T-helper 2 cell treated with Interferon-gamma antibody and Interleukin-4, amounts not matched to agents 100 ng/mL and 5 ng/mL, for 36 hours (primary cell): ENCODE data around the gene GPC5. TPM values are rescaled to one million over a fixed set of nuclear protein-coding genes. Genes with fewer than 3 reads are reported as not detected.
"Not testable (repeated sequence)": the region's sequence is repeated elsewhere in the genome, so short reads cannot be mapped to it uniquely, and the experiment has no call there.

Source experiments
- intact Hi-C: fragments of 100-400 bp; cut with micrococcal nuclease; formaldehyde crosslinking; loops from one replicate; pipeline ENCODE4 v1.15.1; 2023
- total RNA-seq: library from RNA; stranded (reverse); gene quantifications from 2 replicates; pipeline ENCODE4 v1.2.3, GENCODE V29; 2022

The GPC5 gene
- total RNA-seq, 1 donor from 2014 or later, result not detected

DNA sequence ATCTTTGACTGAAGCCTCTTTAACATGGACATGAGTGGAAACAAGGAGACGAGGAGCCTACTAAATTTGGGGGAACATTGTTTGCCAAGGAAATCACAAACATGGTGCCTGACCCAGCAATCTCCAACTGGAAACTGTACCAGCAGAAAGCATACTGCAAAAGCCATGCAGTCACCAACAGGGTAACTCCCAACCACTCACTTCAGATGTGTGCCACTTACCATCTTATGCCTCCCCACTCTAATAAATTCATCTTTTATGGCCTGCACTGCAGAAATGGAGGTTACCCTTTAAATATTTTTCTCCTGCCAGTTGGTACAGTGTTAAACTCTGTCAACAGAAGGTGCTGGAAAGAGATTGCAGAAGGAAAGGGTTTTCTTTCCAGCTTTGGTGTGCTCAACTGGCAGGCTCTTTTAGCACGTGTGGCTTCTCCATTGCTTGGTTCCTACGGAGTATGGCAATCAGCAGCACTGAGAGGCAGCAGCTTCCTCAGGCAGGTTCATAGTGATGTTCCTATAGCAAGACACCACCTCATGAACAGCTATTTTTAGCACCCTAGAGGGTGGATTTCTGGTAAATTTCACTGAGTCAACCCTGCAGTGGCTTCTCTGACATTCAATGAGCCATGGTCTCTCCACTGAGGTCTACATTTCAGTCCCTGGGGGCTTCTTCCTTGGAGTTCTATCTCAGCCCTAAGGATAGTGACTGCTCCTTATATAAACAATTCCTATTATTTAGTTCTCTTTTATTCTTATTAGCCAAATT is 29.6 kb upstream of the GPC5 start:
- intact Hi-C loops, result no loop called here

DNA sequence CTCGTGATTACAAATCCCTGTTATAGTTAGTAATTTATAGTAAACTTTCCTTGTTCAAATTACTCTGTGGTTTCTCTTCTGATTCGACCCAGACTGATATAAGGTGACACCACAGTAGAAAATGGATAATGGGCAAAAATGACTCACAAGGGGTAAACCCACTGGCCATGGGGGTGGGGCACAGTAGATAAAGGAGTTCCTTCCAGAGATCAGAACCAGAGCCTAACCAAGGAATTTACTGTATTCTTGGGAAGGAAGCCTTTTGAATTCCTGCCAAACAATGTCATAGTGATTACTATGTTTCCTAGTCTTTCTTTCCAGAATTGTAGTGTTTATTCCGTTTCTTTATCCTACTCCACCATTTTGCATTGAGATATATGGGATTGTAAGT is 29.0 kb upstream of the GPC5 start:
- intact Hi-C loops, result no loop called here

DNA sequence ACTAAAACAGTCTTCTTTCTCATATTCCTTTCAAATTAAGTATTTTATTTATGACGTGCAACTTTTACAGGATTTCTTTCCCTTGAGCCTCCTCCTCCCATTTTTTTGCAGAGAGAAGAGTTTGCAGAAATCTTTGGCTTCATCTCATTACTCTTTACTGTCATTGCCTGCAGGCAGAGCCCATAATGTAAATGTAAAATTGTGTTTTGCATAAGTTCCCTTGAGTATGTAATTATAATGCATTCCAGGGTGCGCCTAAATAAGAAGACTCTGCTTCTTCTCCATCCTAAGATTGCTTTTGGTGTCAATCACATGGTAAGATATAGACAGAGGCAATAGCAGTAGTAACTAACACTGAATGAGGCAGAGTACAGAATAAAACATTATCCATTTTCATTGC is 27.9 kb upstream of the GPC5 start:
- intact Hi-C loops, result no loop called here

- intact Hi-C loops, result no loop called here
Observed at GRCh38 chr13:91372911-91373310, 25.5 kb upstream of the GPC5 start.

- intact Hi-C loops, result loop anchor here (1.0 to 2.0 kb wide), 3 partner anchors 24 to 348 kb away; partner anchors contain the start of gene GPC5
Observed at GRCh38 chr13:91375116-91375729, 23.2 kb upstream of the GPC5 start.

DNA sequence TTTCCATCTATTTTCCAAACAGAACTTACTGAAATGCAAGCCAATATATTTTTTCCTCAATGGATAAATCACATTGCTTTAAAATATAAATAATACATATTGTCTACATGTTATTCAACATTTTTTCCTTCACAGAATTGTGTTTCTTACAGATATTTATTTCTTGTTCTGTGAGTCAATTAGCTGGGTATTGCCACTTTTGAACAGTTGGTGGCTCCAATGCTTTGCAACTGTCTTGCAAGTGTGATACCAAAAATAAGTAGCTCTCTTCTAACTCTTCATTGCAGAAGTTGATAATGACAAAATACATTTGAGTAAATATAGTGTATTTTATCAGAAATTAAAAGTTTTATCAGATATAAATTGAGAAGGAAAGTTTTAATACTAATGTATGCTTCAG is 17.1 kb upstream of the GPC5 start:
- intact Hi-C loops, result no loop called here

- intact Hi-C loops, result no loop called here
Observed at GRCh38 chr13:91383836-91384235, 14.6 kb upstream of the GPC5 start.

- intact Hi-C loops, result no loop called here
Observed at GRCh38 chr13:91384896-91385295, 13.5 kb upstream of the GPC5 start.

- intact Hi-C loops, result no loop called here
Observed at GRCh38 chr13:91389186-91389585, 9.2 kb upstream of the GPC5 start.

- intact Hi-C loops, result no loop called here
Observed at GRCh38 chr13:91397595-91397994, 826 bp upstream of the GPC5 start.

GRCh38 chr13:91399189-91400062 is 1.0 kb downstream of the GPC5 start:
- intact Hi-C loops, result loop anchor here (2.0 kb wide), 2 partner anchors 25 to 87 kb away; no protein-coding TSS in a partner anchor

GRCh38 chr13:91400063-91400399 is 1.6 kb downstream of the GPC5 start:
- intact Hi-C loops, result no loop called here

GRCh38 chr13:91400671-91401070 is 2.2 kb downstream of the GPC5 start:
- intact Hi-C loops, result no loop called here

DNA sequence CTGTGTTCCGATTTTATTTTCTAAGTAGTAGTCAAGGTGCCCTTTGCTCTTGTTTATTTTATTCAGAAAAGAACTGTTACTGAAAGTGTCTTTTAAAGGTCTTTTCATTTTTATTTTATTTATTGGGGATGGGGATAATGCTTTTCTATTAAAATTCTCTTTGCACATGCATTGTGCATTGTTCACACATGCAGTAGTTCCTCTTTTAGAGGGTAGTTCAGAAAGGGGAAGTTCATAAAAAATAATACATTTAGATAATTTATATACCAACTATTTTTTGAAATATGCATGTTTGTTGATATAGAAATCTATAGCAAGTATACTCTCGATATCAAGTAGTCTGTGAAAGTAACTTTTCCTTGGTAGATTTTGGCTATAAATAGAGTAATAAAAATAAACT is 3.5 kb downstream of the GPC5 start:
- intact Hi-C loops, result no loop called here

- intact Hi-C loops, result no loop called here
Observed at GRCh38 chr13:91405240-91405639, 6.8 kb downstream of the GPC5 start.

DNA sequence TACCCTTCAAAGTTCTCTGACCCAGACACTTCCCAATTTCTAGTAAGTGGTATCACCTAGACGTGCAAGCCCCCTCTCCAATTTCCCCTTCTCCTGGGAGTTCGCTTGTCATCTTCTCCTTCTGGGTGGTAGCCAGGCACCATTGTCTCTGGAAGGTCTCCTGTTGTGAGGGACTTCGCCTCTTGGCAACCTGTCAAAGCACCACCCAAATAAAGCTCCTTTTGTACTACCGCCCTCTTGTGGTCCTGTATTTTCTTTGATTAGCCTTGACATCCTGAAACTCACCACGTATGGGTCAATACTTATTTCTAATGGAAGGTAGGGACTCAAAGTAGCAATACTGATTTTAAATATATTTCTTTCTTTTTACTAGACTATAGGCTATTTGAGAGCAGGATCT is 8.2 kb downstream of the GPC5 start:
- intact Hi-C loops, result loop anchor here (1.0 kb wide), 4 partner anchors 8 to 272 kb away; partner anchors contain the start of gene GPC5

GRCh38 chr13:91408971-91409370 is 10.6 kb downstream of the GPC5 start:
- intact Hi-C loops, result no loop called here

DNA sequence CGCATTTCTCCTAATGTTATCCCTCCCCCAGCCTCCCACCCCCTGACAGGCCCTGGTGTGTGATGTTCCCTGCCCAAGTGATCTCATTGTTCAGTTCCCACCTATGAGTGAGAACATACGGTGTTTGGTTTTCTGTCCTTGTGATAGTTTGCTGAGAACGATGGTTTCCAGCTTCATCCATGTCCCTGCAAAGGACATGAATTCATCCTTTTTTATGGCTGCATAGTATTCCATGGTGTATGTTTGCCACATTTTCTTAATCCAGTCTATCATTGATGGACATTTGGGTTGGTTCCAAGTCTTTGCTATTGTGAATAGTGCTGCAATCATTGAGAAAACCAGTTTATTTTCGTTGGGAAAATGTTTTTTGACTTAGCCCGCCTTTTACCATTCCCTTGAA is 18.2 kb downstream of the GPC5 start:
- intact Hi-C loops, result not testable (repeated sequence)

- intact Hi-C loops, result no loop called here
Observed at GRCh38 chr13:91417660-91418325, 19.4 kb downstream of the GPC5 start.

- intact Hi-C loops, result no loop called here
Observed at GRCh38 chr13:91426913-91427312, 28.5 kb downstream of the GPC5 start.

- intact Hi-C loops, result not testable (repeated sequence)
Observed at GRCh38 chr13:91438674-91439073, 40.3 kb downstream of the GPC5 start.

DNA sequence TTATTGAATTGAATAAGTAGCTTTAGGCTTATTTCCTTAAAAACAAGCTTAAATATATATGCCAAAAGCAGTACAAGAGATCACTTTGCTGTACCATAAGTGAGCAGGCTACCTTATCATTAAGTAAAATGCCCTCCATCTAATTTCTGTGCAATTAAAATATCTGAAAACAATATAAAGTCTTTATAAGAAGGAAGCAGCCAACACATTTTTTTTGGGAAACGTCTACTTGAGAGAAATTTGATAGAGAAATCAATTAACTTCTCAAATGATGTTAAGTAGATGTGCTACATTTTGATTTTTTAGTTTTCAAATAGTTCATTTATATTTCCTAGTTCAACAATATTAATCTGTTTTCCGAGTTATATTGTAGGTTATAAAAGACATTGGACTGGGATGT is 52.5 kb downstream of the GPC5 start:
- intact Hi-C loops, result no loop called here
